ENCODE results near the gene STRN4. TPM values are rescaled to one million over a fixed set of nuclear protein-coding genes. Genes with fewer than 3 reads are reported as not detected.

Gene STRN4
- total RNA-seq, 1 experiment from 2014 or later: 143 TPM

GRCh38 chr19:46759817-46760333 is 13.6 kb upstream of the STRN4 start:
- no peak overlapping the region; a peak in 1 of 5 replicates for H3K4me3 Mint-ChIP-seq

More at GRCh38 chr19:46759817-46760333, 13.6 kb upstream of the STRN4 start:
- no peak overlapping the region for H3K23ac ChIP-seq (ENCODE audit: insufficient read length, low read depth, low read length)
- H3K4me1 Mint-ChIP-seq: peaks cover 4 to 11% of the 10 kb centered on the region in 2 experiments; a peak in 3 of 4 replicates
- no peaks in the 10 kb centered on the region for H3K79me1 ChIP-seq (ENCODE audit: insufficient read depth, low read depth, low read length, poor library complexity, severe bottlenecking)
- no peaks in the 10 kb centered on the region for H3K79me2 ChIP-seq (ENCODE audit: insufficient read depth, low read length)
- no peak overlapping the region for H3K4ac ChIP-seq (ENCODE audit: low read depth, low read length)
- no peak overlapping the region for H3K18ac ChIP-seq (ENCODE audit: insufficient read length, low read depth, low read length)
- no peaks in the 10 kb centered on the region for H3K9me3 Mint-ChIP-seq
- H3K9me3 ChIP-seq (ENCODE audit: control insufficient read depth, low read depth, low read length): no peaks in the 10 kb centered on the region
- no peak overlapping the region for H2BK15ac ChIP-seq (ENCODE audit: low read depth, low read length)
- H3K56ac ChIP-seq (ENCODE audit: insufficient read length, low read depth, low read length): no peak overlapping the region
- no peaks in the 10 kb centered on the region for H3K27me3 ChIP-seq (ENCODE audit: insufficient read depth, low read length)
- no CpG with 5 or more reads among the region's 7 CpGs for WGBS (ENCODE audit: extremely low coverage, insufficient read length, low lambda C conversion rate)
- no peak overlapping the region for H3T11ph ChIP-seq (ENCODE audit: low read length)
- H2BK5ac ChIP-seq (ENCODE audit: insufficient read length, low read length): no peak overlapping the region
- TF ChIP-seq, protein P1, sequence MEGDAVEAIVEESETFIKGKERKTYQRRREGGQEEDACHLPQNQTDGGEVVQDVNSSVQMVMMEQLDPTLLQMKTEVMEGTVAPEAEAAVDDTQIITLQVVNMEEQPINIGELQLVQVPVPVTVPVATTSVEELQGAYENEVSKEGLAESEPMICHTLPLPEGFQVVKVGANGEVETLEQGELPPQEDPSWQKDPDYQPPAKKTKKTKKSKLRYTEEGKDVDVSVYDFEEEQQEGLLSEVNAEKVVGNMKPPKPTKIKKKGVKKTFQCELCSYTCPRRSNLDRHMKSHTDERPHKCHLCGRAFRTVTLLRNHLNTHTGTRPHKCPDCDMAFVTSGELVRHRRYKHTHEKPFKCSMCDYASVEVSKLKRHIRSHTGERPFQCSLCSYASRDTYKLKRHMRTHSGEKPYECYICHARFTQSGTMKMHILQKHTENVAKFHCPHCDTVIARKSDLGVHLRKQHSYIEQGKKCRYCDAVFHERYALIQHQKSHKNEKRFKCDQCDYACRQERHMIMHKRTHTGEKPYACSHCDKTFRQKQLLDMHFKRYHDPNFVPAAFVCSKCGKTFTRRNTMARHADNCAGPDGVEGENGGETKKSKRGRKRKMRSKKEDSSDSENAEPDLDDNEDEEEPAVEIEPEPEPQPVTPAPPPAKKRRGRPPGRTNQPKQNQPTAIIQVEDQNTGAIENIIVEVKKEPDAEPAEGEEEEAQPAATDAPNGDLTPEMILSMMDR (conservative IDR thresholded peaks at IDR 0.05): no peak
- no peaks in the 10 kb centered on the region for H3K27me3 Mint-ChIP-seq (ENCODE audit: low read depth)
- no peak overlapping the region for H4K8ac ChIP-seq (replicated peaks; ENCODE audit: insufficient read length, low read depth, low read length)
- peak overlapping the region in 2 of 3 experiments; percentile 33 to 71; a peak in 3 of 7 replicates for H3K27ac Mint-ChIP-seq
- H4K91ac ChIP-seq (ENCODE audit: insufficient read length, low read depth, low read length): no peak overlapping the region
- no peak overlapping the region for H3K4me2 ChIP-seq (ENCODE audit: insufficient read depth, insufficient read length, low read length)
- H2BK20ac ChIP-seq (ENCODE audit: low read depth, low read length, poor library complexity, severe bottlenecking): no peak overlapping the region
- no peaks in the 10 kb centered on the region for H3K4me1 ChIP-seq (ENCODE audit: insufficient read depth, low read length)
- no peak overlapping the region for H2BK120ac ChIP-seq (ENCODE audit: low read depth, low read length, poor library complexity, severe bottlenecking)
- no peak overlapping the region for H3K9ac ChIP-seq (ENCODE audit: extremely low read depth, insufficient read length, low read length)
- DNase-seq: no peak
- no peak overlapping the region for H3K14ac ChIP-seq (ENCODE audit: insufficient read depth, low read length)
- no peaks in the 10 kb centered on the region for H3K23me2 ChIP-seq (ENCODE audit: insufficient read length, low read depth, low read length, poor library complexity, severe bottlenecking)
- no peak overlapping the region for H2AK5ac ChIP-seq (ENCODE audit: insufficient read length, low read length)
- no peak overlapping the region for H4K5ac ChIP-seq (ENCODE audit: insufficient read length, low read depth, low read length)
- H2AFZ ChIP-seq (ENCODE audit: low read length): no peak overlapping the region
- H3K27ac ChIP-seq (ENCODE audit: insufficient read length, low read depth, low read length): no peak overlapping the region
- H3K36me3 Mint-ChIP-seq (ENCODE audit: insufficient read depth in 1 of 3, low read depth in 3 of 3): peaks cover 0 to 22% (median 12%) of the 10 kb centered on the region in 3 experiments; a peak in 6 of 7 replicates
- no peaks in the 10 kb centered on the region for H4K20me1 ChIP-seq (ENCODE audit: control insufficient read depth, insufficient read depth, insufficient read length)
- no peak overlapping the region for H2BK12ac ChIP-seq (ENCODE audit: insufficient read length, low read depth, low read length)
